ENCODE data around the gene PPP1R2.
A peak's percentile ranks its signal among the peaks of the same experiment; 100 is the strongest.

Gene PPP1R2

DNA sequence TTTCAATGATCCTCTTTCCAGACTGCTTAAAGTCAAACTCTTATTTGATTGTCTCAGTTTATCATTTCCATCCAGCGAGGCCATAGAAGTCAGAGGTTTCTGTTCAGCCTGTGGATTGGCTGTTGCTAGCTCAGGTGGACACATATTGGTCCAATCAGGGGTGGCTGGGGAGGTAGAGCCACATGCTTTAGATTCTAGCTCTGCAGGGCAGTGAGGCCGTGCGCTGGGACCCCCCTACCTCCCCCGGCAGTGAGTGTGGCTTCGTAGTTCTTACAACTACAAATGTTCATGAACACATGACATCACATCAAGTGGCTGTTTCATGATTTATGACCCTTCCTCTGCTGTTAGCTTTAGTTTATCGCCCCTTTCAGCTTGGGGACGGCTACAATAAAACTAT is 22.6 kb upstream of the PPP1R2 start:
- no peak for DNase-seq (ENCODE audit: low spot score)

GRCh38 chr3:195563317-195563716 is 20.2 kb upstream of the PPP1R2 start:
- no peak for DNase-seq (ENCODE audit: low spot score)

DNA sequence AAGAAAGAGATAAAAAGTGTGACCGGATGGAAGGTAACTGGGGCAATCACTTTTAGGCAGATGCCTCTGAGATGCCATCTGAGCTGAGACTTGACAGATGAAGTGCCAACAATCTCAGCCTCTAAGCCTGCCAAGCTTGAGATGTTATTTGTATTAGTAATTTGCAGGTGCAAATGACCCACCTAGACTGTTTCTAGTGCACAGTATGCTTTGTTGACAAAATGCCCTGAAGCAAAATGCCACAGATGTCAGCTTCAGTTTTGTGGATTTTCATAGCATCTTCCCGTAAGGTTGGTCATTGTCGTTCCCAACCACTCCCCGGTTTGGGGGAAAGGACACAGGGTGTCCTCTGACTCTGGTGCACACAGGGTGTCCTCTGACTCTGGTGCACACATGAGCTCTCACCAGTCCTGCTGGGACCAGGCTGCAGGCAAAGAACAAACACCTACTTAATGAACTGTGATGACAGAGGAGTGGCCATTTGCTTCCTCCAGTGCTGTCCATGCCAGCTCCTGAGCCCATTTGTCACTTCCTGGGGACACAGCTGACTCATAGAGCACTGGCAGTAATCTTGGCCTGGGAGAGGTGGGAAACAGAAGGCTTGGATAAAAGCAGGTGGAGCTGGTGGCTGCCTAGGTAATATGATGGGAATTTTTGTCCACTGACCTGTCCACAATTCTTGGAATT is 16.7 kb upstream of the PPP1R2 start:
- DNase-seq (ENCODE audit: low spot score): no peak

GRCh38 chr3:195558602-195559001 is 15.5 kb upstream of the PPP1R2 start:
- DNase-seq (ENCODE audit: low spot score): no peak

DNA sequence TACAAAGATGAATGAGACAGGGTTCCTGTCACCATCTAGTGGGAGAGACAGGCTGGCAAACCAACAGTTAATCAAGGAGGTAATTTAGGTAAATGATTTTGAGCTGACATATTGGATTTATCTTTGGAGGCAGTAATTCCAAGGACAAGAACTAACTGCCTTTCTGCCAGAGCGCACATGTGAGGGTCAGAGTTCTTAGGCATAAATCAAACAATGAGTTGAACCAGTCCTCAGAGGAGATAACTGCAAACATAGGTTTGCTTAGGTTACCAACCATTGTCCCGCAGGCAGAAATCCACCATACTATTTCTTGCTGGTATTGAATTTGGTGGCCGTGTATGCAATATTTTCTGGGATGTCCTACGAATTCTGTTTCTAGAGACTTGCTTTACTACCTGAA is 14.2 kb upstream of the PPP1R2 start:
- DNase-seq (ENCODE audit: low spot score): no peak

GRCh38 chr3:195556390-195556789 is 13.3 kb upstream of the PPP1R2 start:
- no peak for DNase-seq (ENCODE audit: low spot score)

- no peak for DNase-seq (ENCODE audit: low spot score)
Measured at GRCh38 chr3:195555110-195555509, 12.0 kb upstream of the PPP1R2 start.

- no peak for DNase-seq (ENCODE audit: low spot score)
Measured at GRCh38 chr3:195554458-195554857, 11.3 kb upstream of the PPP1R2 start.

GRCh38 chr3:195553268-195553667 is 10.1 kb upstream of the PPP1R2 start:
- no peak for DNase-seq (ENCODE audit: low spot score)

DNA sequence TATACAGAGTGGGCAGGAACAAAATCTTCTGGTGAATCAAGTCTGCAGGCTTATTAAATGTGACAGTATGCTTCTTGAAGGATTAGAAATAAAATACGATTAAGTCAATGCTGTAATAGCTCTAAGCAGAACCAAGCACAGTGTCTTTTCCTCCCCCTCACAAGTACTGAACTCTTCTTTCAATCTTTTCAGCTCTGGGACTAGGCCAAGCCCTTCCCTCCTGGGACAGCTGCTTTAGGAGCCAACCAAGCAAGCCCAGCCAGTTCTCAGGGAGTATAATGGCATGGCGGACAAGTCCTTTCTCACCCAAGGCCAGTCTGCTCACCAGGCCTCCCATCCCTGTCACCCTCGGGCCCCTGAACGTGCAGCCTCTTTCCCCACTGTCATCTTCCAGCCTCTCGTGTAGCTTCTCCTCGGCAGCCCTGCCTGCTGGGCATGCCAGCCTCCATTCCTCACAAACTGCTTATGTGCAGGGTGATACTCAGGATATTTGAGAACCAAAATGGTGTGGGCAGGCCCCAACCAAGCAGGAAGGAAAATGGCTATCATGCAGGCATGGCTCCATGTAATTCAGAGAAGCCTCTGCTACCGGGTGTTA is 8.4 kb upstream of the PPP1R2 start:
- no peak for DNase-seq (ENCODE audit: low spot score)

GRCh38 chr3:195550723-195551122 is 7.6 kb upstream of the PPP1R2 start:
- no peak for DNase-seq (ENCODE audit: low spot score)

GRCh38 chr3:195549931-195550519 is 6.9 kb upstream of the PPP1R2 start:
- no peak for DNase-seq (ENCODE audit: low spot score)

- no peak for DNase-seq (ENCODE audit: low spot score)
Measured at GRCh38 chr3:195548987-195549386, 5.9 kb upstream of the PPP1R2 start.

- DNase-seq (ENCODE audit: low spot score): no peak
Measured at GRCh38 chr3:195548501-195548900, 5.4 kb upstream of the PPP1R2 start.

DNA sequence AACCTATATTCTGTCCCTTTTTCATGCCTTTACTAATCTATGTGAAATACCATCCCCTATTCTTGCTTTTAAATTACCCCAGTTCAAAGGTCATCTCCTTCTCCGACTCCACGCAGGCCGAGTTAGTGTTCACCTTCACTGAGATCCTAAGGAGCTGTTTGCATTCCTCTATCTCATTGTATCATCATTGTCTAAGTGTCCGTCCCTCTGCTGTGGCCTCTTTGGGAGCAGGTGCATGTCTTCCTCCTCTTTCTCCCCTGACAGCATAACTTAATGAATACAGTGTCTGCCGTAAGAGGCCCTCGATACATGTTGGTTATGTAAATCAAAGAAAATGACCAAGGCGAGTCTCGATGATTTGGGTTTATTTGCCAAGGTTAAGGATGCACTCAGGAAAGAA is 4.9 kb upstream of the PPP1R2 start:
- DNase-seq (ENCODE audit: low spot score): no peak

DNA sequence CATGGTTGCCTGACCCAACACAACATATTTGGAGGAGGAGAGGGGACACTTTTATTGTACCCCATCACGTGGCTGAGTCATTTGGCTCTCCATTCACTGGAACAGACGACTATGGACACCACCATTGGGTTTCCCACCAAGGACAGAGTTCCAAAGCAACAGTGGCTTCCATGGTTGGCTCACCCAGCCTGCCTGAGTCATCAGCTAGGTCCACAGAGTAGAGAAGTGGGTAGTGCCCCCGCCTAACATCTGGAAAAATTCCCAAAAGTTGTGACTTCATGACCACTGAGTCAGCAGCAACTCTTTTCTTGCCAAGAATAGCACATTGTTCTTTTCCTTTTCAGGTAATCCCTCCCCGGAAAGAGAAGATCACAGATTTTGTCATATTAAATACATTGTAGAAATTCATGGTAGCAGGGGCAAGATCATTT is 3.0 kb upstream of the PPP1R2 start:
- no peak for DNase-seq (ENCODE audit: low spot score)

DNA sequence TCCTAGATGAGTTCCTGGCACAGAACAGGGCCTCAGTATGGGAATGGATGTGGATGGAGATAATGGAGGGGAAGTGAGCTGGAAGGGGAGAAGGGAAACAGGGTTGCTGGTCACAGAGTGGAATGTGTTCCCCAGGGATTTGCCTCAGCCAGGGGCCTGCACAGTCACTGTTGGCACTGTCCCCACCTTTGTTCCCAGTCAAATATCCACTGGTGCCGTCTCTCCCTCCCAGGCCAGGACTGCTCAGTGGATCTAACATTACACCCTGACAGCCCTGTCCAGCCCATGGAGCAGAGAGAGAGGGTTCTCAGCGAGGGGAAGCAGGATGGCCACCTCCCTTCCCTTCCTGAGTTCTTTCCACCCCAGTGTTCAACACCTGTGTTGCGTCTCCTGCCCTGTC is 1.5 kb upstream of the PPP1R2 start:
- no peak for DNase-seq (ENCODE audit: low spot score)

DNA sequence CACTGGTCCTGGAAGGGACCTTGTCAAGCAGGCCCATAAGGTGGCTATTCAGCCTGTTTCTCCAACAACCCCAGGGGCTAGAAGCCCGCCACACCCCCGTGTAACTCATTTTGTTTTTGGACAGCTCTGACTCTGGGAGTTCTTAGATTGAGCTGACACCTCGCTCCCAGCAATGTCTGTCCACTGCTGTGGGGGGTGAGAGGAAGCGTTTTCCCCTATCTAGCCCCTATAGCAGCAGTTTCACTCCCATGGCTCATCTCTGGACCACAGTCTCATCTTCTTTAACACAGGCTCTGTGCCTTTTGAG is 1.1 kb upstream of the PPP1R2 start:
- no peak for DNase-seq (ENCODE audit: low spot score)

DNA sequence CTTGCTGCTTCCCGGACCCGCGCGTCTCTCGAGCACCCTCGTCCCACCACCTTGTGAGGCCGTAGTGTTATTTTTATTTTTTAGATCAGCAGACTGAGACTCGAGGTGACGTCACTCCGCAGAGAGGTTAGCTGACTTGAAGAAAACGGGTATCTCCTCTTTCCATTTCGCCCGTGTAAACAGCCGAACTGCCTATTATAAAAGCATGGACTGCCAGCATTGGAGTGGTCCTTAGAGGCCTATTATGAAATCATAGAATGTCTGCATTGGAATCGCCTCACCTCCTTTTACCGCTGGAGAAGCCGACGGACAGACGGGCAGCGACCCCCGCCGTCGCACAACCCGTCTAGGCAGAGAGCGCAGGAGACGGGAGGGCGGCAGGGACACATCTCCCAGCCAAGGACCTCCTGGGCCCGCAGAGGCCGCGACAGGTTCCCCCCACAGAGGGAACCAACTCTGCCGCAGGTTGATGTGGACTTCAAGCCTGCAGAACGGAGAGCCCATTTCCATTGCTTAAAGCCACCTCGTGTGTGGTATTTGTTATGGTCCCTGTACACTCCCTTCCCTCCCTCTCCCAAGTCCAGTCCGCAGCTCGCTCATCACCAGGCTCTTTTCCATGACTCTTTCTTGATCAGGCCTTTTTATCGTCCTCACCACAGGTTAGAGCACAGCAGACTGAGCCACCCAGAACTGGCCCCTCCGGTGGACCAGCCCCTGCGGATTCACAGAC is 540 bp upstream of the PPP1R2 start:
- no peak for DNase-seq (ENCODE audit: low spot score)

DNA sequence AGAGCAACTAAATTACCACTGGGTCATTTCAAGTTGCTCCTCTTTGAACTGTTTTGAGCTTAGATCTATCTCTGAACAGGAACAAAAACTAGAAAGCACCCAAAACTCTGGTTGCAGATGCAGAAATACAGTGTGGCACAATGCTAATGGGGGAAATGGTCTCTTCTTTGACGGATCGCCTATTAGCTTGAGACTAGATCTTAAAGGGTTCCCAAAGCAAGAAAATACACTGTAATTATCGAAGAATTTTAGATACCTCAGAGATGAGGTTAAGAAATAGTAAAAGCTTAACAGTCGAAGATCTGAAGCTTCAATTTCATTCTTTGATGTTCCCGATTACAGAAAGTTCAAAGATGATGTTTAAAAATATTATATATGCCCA is 818 bp downstream of the PPP1R2 start:
- peak; percentile 47 for DNase-seq (ENCODE audit: low spot score)

DNA sequence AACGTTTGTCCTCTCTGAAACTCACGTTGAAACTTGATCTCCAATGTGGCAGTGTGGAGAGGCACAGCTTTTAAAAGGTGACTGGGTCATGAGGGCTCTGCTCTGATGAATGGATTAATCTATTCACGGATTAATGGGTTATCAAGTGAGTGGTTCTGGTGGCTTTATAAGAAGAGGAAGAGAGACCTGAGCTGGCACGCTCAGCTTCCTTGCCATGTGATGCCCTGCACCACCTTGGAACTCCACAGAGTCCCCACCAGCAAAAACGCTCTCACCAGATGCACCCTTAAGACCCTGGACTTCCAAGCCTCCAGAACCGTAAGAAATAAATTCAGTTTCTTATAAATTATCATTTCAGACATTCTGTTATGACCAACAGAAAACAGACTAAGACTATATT is 2.6 kb downstream of the PPP1R2 start:
- no peak for DNase-seq (ENCODE audit: low spot score)

DNA sequence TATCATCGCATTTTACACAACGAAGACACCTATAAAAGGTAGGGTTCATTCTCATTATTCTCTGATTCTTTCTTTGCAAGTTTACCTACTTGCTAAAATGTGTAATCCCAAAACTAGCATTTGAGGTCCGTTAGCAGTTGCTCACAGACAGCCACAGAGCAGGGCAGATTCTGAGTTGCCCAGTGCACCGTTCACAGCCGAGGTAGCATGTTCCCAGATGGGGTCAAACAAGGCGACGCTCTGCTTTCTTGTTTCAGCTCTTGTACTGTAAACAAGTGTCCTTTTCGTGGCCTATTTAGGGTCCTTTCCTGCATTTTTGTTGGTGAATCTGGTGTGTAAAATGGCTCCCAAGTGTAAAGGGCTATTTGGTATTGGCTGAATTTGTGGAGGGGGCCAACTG is 3.1 kb downstream of the PPP1R2 start:
- no peak for DNase-seq (ENCODE audit: low spot score)

DNA sequence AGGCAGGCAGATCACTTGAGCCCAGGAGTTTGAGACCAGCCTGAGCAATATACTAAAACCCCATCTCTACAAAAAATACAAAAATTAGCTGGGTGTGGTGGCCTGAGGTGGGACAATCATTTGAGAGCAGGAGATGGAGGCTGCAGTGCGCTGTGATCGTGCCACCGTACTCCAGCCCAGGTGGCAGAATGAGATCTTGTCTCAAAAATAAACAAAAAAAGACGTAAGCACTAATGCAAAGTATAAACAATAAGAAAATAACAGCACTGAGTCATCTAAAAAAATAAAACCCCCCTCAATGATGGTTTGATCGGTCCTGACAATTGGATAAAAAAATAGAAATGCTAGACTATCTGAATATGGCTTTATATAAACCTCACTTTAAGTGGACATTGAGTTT is 3.6 kb downstream of the PPP1R2 start:
- no peak for DNase-seq (ENCODE audit: low spot score)

Measured in hematopoietic multipotent progenitor cell treated with erythropoietin and hydrocortisone succinate and interleukin-3 and kit ligand, for 17 days (in vitro differentiated cells).